Lung (tissue), 12 donors: ENCODE measurements around the gene OXCT1. TPM values are rescaled to one million over a fixed set of nuclear protein-coding genes. Genes with fewer than 3 reads are reported as not detected.

Experiments used
- ATAC-seq: fragments of 200-7000 bp; cut with Tn5 transposase; one replicate; pipeline ENCODE4 v1.9.1; 2020; ENCODE audit warnings: moderate number of reproducible peaks; ENCODE audit not compliant: insufficient read depth, low FRiP score
- DNase-seq, 3 donors: peaks; one replicate each; pipeline ENCODE4 v3.0.0-alpha.2; 2013 to 2017
- H3K27ac ChIP-seq, 2 donors: one replicate each; pipeline ENCODE4 v1.5.1; 2013; ENCODE audit warnings: mild to moderate bottlenecking in 2 of 2, moderate library complexity in 2 of 2, control low read depth in 1 of 2, inconsistent platforms in 1 of 2, low read depth in 1 of 2, low read length in 1 of 2
- H3K27me3 ChIP-seq, 3 donors: one replicate each; pipeline ENCODE4 v1.5.1; 2013; ENCODE audit warnings: low read length in 2 of 3; ENCODE audit not compliant: control insufficient read depth in 3 of 3, insufficient read depth in 3 of 3
- H3K36me3 ChIP-seq, 4 donors: one replicate each; pipeline ENCODE4 v1.5.1; 2013; ENCODE audit warnings: low read length in 4 of 4, mild to moderate bottlenecking in 1 of 4, moderate library complexity in 1 of 4; ENCODE audit not compliant: control insufficient read depth in 4 of 4, insufficient read depth in 4 of 4
- H3K4me1 ChIP-seq, 5 donors: one replicate each; pipeline ENCODE4 v1.5.1; 2013; ENCODE audit warnings: low read length in 5 of 5, mild to moderate bottlenecking in 2 of 5, moderate library complexity in 1 of 5; ENCODE audit not compliant: control insufficient read depth in 5 of 5, insufficient read depth in 5 of 5
- H3K4me3 ChIP-seq: one replicate; pipeline ENCODE4 v1.5.1; 2013; ENCODE audit warnings: mild to moderate bottlenecking, control low read depth, moderate library complexity
- H3K9ac ChIP-seq, 2 donors: one replicate each; pipeline ENCODE4 v1.5.1; 2013; ENCODE audit warnings: low read length in 2 of 2, control low read depth in 1 of 2; ENCODE audit not compliant: insufficient read depth in 1 of 2
- H3K9me3 ChIP-seq, 4 donors: one replicate each; pipeline ENCODE4 v1.5.1; 2013; ENCODE audit warnings: low read length in 3 of 4, mild to moderate bottlenecking in 1 of 4, moderate library complexity in 1 of 4; ENCODE audit not compliant: control insufficient read depth in 4 of 4, insufficient read depth in 3 of 4
- WGBS, 2 donors: extraction: QIAGEN DNeasy Blood & Tissue Kit; methylation state at CpG; one replicate each; pipeline ENCODE4 v1.1.7; 2013; 5-methylcytosine and 5-hydroxymethylcytosine counted together
- polyA plus RNA-seq, 2 donors: library from polyadenylated mRNA; stranded (reverse); fragments of 200-250 nt; gene quantifications; one replicate each; pipeline ENCODE4 v1.2.1, GENCODE V29; 2013
- total RNA-seq, 2 donors: library from RNA; depleted of rRNA in 1 of 2; stranded (reverse); fragments of >200 nt in 1 of 2; gene quantifications; one replicate each; pipeline ENCODE4 v1.2.1, GENCODE V29; 2014 to 2021
- TF ChIP-seq, protein P1 (sequence below): IDR thresholded peaks from 2 replicates; pipeline ENCODE4 v1.5.1; 2012; ENCODE audit warnings: mild to moderate bottlenecking; ENCODE audit errors: control extremely low read depth, extremely low read depth
- donor health status: control.
- donor health status: control.
- donor health status: Bipolar disorder and iron deficiency.
- donor health status: healthy.
- donor health status: DM: yes; HTN: yes; CAD: no.

The OXCT1 gene
- total and polyA plus RNA-seq, 4 donors, result 6.7 to 17.3 (median 12.7) TPM

DNA sequence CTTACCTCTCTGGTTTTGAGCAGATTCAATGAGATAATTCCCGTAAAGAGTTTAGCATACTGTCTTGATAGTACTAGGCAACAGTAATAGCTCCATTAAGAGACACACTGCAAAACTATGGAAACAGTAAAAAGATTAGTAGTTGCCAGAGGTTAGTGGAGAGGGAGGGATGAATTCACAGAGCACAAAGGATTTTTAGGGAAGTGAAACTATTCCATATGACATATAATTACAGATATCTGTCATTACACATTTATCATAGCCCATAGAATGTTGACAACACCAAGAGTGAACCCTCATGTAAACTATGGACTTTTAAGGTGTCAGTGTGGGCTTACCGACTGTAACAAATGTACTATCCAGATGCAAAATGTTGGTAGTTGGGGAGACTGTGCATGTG, 183.5 kb downstream of the OXCT1 start:
- Histone ChIP-seq H3K36me3 (no peaks in the 10 kb centered on the region), H3K4me3 (no peak overlapping the region), H3K27me3 (no peaks in the 10 kb centered on the region), H3K9me3 (no peaks in the 10 kb centered on the region), H3K4me1 (no peaks in the 10 kb centered on the region), H3K9ac (no peak overlapping the region), H3K27ac (no peak overlapping the region)
- no peak for ATAC-seq
- no peak for DNase-seq
- 86 to 91% methylated on average over 2 of the region's 2 CpGs for WGBS, 2 donors
- TF ChIP-seq, protein P1, sequence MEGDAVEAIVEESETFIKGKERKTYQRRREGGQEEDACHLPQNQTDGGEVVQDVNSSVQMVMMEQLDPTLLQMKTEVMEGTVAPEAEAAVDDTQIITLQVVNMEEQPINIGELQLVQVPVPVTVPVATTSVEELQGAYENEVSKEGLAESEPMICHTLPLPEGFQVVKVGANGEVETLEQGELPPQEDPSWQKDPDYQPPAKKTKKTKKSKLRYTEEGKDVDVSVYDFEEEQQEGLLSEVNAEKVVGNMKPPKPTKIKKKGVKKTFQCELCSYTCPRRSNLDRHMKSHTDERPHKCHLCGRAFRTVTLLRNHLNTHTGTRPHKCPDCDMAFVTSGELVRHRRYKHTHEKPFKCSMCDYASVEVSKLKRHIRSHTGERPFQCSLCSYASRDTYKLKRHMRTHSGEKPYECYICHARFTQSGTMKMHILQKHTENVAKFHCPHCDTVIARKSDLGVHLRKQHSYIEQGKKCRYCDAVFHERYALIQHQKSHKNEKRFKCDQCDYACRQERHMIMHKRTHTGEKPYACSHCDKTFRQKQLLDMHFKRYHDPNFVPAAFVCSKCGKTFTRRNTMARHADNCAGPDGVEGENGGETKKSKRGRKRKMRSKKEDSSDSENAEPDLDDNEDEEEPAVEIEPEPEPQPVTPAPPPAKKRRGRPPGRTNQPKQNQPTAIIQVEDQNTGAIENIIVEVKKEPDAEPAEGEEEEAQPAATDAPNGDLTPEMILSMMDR, result no peak

DNA sequence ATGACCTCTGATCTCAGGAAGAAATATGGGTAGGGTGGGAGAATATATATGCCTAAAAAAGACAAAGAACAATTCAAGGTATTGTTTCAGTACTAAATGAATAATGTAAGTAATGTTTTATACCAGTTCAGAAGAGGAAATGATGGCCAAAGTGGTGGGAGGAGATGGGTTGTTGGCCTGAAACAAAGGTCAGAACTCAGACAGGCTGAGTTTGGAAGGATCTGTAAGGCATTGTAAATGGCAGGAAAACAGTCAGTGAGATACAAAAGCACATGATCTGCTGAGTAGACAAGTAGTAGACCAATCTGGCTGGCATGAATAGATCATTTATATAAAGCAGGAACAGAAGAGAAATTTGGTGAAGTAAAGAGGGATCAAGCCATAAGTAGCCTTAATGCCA, 184.0 kb downstream of the OXCT1 start:
- H3K27me3 ChIP-seq, result no peaks in the 10 kb centered on the region
- no peaks in the 10 kb centered on the region for H3K4me1 ChIP-seq
- H3K27ac ChIP-seq, result no peak overlapping the region
- DNase-seq (no peak), ATAC-seq (no peak)
- H3K9ac ChIP-seq, result no peak overlapping the region
- H3K9me3 ChIP-seq, result no peaks in the 10 kb centered on the region
- no peak overlapping the region for H3K4me3 ChIP-seq
- H3K36me3 ChIP-seq, result no peaks in the 10 kb centered on the region
- TF ChIP-seq, protein P1, result no peak

DNA sequence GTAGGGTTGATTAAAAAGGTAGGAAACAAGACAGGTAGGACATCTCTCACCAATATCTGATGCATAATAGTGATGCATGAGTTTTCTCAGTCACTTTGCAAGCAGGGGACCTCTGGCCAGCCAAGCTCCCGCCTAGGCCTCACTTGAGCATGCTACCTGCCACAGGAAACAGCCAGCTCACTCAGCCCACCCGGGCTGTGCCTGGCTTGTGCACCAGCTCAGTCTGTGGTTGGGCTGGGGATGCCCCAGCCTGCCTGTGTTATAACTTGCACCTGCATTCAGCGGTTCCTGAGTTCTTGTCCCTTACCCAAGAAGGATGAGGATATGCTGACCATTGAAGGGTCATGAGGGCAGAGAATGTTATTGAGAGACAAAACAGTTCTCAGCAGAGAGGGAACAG, 187.0 kb downstream of the OXCT1 start:
- Histone ChIP-seq H3K36me3 (no peaks in the 10 kb centered on the region), H3K9me3 (peaks cover 0 to 5% (median 0%) of the 10 kb centered on the region in 4 donors), H3K4me1 (no peaks in the 10 kb centered on the region), H3K9ac (no peak overlapping the region), H3K4me3 (no peak overlapping the region), H3K27ac (no peak overlapping the region), H3K27me3 (no peaks in the 10 kb centered on the region)
- ATAC-seq, result no peak
- TF ChIP-seq, protein P1, result no peak
- WGBS, 2 donors, result 70 to 78% methylated on average over 3 of the region's 3 CpGs
- DNase-seq, result no peak

DNA sequence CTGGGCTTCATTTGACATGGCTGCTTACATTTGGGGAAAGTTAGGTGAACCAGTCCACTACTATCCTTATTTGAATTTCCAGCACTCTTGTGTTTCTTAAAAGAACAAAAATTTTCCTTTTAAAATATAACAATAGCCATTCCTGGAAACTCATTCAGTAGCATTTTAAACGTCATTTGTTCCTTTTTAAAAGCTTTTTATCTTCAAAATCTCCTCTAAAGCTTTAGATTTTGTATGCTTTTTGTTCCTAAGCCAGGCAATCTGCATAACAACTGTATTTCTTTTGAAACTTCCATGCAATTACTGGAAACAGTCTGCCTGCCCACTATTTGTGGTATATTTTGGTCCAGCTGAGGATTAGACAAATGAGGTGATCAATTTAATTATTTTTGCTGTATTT, 187.6 kb downstream of the OXCT1 start:
- WGBS, 2 donors, result 47 to 60% methylated on average over 1 of the region's 1 CpG
- TF ChIP-seq, protein P1, result no peak

More for the DNA sequence above, 187.6 kb downstream of the OXCT1 start:
- Histone ChIP-seq H3K9ac (no peak overlapping the region), H3K27me3 (no peaks in the 10 kb centered on the region), H3K4me1 (no peaks in the 10 kb centered on the region), H3K36me3 (no peaks in the 10 kb centered on the region), H3K27ac (no peak overlapping the region), H3K4me3 (no peak overlapping the region), H3K9me3 (peaks cover 0 to 5% (median 0%) of the 10 kb centered on the region in 4 donors)
- DNase-seq (no peak), ATAC-seq (no peak)
